ENCODE measurements around the gene DIS3L2. TPM values are rescaled to one million over a fixed set of nuclear protein-coding genes. Genes with fewer than 3 reads are reported as not detected.

DIS3L2 gene
- total RNA-seq, 1 donor from 2014 or later = 32.2 TPM

DNA sequence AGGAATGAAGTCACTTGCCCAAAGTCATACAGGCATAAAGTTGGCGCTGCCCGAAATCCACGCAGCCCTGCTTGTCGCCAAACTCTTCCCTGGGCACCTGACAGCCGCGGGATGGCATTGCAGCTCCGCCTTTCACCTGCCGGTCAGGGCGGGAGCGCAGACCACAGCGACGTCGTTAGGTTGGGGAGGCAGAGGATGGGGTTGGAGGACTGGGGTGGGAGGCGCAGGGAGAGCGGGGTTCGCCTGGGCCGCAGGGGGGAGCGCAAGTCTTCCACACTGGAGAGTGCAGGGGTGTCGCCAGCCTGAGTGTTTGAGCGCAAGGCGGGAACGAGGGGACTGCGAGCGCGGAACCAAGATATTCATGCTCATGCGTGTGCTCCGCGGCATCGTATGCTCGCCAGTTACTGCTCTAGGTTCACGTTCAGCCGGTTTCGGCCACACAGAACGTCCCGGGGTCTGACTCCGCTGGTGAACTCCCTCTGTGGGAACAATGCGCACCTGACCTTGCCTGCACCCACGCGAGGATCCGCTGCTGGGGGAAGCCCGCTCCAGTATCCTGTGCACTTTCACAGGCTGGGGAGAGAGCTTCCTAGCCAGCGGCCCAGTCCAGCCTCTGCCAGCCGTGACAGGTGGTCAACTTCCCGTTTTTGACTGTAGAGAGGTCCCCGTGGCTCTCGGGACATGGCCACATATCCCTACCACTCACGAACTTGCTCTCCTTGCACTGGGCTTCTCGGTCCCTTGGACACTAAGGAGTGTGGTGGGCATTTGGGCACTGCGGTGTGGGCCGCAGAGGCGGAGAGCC lies 34.5 kb upstream of the DIS3L2 start:
- no peak for DNase-seq (ENCODE audit: extremely low spot score in 2 of 2)
- Histone ChIP-seq H3K27me3 (no peaks in the 10 kb centered on the region), H3K27ac (no peak overlapping the region), H3K4me3 (peak overlapping the region; percentile 30 to 55), H3K4me1 (peaks cover 20% of the 10 kb centered on the region), H3K36me3 (no peaks in the 10 kb centered on the region), H3K9me3 (no peaks in the 10 kb centered on the region)
- intact Hi-C loops (cut with DNase I) = loop anchor here (5.0 kb wide), 1 partner anchor 215 kb away; no protein-coding TSS in a partner anchor
- TF ChIP-seq, protein P1, sequence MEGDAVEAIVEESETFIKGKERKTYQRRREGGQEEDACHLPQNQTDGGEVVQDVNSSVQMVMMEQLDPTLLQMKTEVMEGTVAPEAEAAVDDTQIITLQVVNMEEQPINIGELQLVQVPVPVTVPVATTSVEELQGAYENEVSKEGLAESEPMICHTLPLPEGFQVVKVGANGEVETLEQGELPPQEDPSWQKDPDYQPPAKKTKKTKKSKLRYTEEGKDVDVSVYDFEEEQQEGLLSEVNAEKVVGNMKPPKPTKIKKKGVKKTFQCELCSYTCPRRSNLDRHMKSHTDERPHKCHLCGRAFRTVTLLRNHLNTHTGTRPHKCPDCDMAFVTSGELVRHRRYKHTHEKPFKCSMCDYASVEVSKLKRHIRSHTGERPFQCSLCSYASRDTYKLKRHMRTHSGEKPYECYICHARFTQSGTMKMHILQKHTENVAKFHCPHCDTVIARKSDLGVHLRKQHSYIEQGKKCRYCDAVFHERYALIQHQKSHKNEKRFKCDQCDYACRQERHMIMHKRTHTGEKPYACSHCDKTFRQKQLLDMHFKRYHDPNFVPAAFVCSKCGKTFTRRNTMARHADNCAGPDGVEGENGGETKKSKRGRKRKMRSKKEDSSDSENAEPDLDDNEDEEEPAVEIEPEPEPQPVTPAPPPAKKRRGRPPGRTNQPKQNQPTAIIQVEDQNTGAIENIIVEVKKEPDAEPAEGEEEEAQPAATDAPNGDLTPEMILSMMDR (IDR thresholded peaks at IDR 0.05) = no peak
- TF ChIP-seq POLR2AphosphoS5 (IDR thresholded peaks at IDR 0.05; ENCODE audit: insufficient read depth in 1 of 2, low read depth in 1 of 2) (no peak), POLR2A (IDR thresholded peaks at IDR 0.05) (no peak)

DNA sequence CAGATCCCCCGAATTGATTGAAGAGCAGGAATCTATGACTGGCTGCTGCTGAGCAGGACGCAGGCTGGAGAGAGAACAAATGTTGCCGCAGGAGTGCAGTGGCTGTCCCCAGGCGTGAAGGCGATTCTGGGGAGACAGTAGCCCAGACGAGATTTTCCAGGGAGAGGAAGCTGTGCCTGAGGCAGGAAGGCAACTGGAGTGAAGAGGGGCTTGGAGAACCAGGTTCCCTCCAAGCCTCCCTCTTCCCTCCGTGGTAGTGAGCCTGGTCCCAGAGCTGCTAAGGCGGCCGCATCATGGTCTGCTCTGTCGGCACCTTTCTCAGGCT lies 34.0 kb upstream of the DIS3L2 start:
- no peaks in the 10 kb centered on the region for H3K27me3 ChIP-seq
- H3K4me1 ChIP-seq = peaks cover 20% of the 10 kb centered on the region
- H3K4me3 ChIP-seq = no peak overlapping the region
- no peak for TF ChIP-seq POLR2A (IDR thresholded peaks at IDR 0.05)
- no peak for TF ChIP-seq POLR2AphosphoS5 (IDR thresholded peaks at IDR 0.05; ENCODE audit: insufficient read depth in 1 of 2, low read depth in 1 of 2)
- TF ChIP-seq, protein P1 (IDR thresholded peaks at IDR 0.05) = no peak
- intact Hi-C loops (cut with DNase I) = loop anchor here (5.0 kb wide), 1 partner anchor 215 kb away; no protein-coding TSS in a partner anchor
- H3K27ac ChIP-seq = no peak overlapping the region
- peak in 1 of 2 donors; percentile 29 for DNase-seq (ENCODE audit: extremely low spot score in 2 of 2)
- H3K36me3 ChIP-seq = no peaks in the 10 kb centered on the region
- no peaks in the 10 kb centered on the region for H3K9me3 ChIP-seq

DNA sequence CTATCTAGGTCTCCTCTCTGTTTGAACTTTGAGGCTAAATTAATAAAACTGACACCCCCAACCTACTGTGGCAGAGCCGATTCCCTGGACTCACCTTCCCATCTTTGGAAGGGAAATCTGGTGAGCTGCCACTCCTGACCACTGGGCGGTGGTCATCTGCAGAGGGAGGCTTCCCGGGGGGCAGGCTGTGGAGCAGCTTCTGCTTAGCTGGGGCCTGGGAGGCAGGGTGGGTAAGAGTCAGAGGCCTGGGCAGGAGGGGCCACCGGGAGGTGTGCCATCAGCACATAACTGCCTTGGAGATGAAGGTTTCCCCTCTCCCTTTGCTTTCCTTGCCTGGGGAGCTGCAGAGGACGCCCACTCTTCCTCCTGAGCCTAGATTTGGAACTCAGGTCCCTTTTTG lies 33.0 kb upstream of the DIS3L2 start:
- TF ChIP-seq POLR2AphosphoS5 (IDR thresholded peaks at IDR 0.05; ENCODE audit: insufficient read depth in 1 of 2, low read depth in 1 of 2) = no peak
- Histone ChIP-seq H3K4me3 (no peak overlapping the region), H3K4me1 (peaks cover 20% of the 10 kb centered on the region), H3K27ac (no peak overlapping the region), H3K9me3 (no peaks in the 10 kb centered on the region), H3K27me3 (no peaks in the 10 kb centered on the region), H3K36me3 (no peaks in the 10 kb centered on the region)
- intact Hi-C loops (cut with DNase I) = loop anchor here (5.0 kb wide), 1 partner anchor 214 kb away; no protein-coding TSS in a partner anchor
- DNase-seq (ENCODE audit: extremely low spot score in 2 of 2) = peak in 1 of 2 donors; percentile 34

- Histone ChIP-seq H3K36me3 (no peaks in the 10 kb centered on the region), H3K9me3 (no peaks in the 10 kb centered on the region), H3K27ac (no peak overlapping the region), H3K4me3 (no peak overlapping the region), H3K4me1 (peaks cover 20% of the 10 kb centered on the region), H3K27me3 (no peaks in the 10 kb centered on the region)
- TF ChIP-seq POLR2A (IDR thresholded peaks at IDR 0.05) = no peak
- TF ChIP-seq POLR2AphosphoS5 (IDR thresholded peaks at IDR 0.05; ENCODE audit: insufficient read depth in 1 of 2, low read depth in 1 of 2) = no peak
- TF ChIP-seq, protein P1 (IDR thresholded peaks at IDR 0.05) = no peak
- peak; percentile 65 to 85 for DNase-seq (ENCODE audit: extremely low spot score in 2 of 2)
- intact Hi-C loops (cut with DNase I) = loop anchor here (5.0 kb wide), 1 partner anchor 213 kb away; no protein-coding TSS in a partner anchor
Measured at GRCh38 chr2:231928901-231929725, 32.4 kb upstream of the DIS3L2 start.

DNA sequence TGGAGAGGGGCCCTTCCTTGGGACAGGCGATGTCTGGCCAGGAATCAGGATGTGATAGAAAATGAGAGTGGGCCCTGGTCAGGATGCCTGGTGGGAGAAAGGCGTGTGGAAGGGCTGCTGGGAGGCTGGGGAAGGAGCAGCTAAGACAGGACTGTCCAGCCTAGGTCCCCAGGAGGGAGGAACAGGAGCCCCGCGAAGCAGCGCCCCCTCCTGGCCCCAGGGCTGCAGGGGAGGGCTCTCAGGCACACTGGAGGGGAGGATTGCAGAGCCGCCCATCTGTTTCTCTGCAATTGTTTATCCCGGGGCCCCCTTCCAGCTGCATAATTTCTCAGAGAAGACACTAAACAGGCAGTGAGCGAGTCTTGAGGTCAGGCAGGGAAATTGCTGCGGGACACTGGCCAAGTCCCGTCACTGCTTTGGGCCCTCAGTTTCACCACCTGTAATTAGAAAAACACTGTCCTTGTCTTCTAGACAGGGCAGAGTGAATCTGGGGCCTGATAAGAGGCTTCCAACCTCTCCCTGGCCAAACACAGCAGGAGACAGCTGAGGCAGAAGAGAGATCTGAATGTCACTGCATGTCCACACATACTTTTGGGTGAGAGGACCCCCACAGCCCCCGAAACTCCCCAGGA lies 31.4 kb upstream of the DIS3L2 start:
- no peak overlapping the region for H3K27ac ChIP-seq
- no peaks in the 10 kb centered on the region for H3K27me3 ChIP-seq
- no peaks in the 10 kb centered on the region for H3K36me3 ChIP-seq
- peak; percentile 83 to 91 for DNase-seq (ENCODE audit: extremely low spot score in 2 of 2)
- TF ChIP-seq POLR2AphosphoS5 (IDR thresholded peaks at IDR 0.05; ENCODE audit: insufficient read depth in 1 of 2, low read depth in 1 of 2) = no peak
- H3K4me1 ChIP-seq = peaks cover 20% of the 10 kb centered on the region
- H3K9me3 ChIP-seq = no peaks in the 10 kb centered on the region
- intact Hi-C loops (cut with DNase I) = loop anchor here (5.0 kb wide), 1 partner anchor 212 kb away; no protein-coding TSS in a partner anchor
- H3K4me3 ChIP-seq = no peak overlapping the region
